A549 (cell line): ENCODE measurements around the gene CHRD. TPM values are rescaled to one million over a fixed set of nuclear protein-coding genes. Genes with fewer than 3 reads are reported as not detected.

ENCODE experiments used
- ATAC-seq, 2 experiments: fragments of 200-7000 bp in 1 of 2; fragments of >200 bp in 1 of 2; cut with Nextera tagmentation in 1 of 2; cut with Tn5 transposase in 1 of 2; 3 replicates each; pipeline versions ENCODE4 v1.8.0 to v1.9.1; 2018 to 2020; ENCODE audit warnings: mild to moderate bottlenecking in 1 of 2, moderate library complexity in 1 of 2
- CTCF ChIA-PET: fragments of 300-600 bp; sonication (Branson Sonifier 250); formaldehyde crosslinking; extraction: SDS; loops from one replicate; lab custom pipeline; 2021; ENCODE audit warnings: antibody characterized with exemption, inconsistent platforms; lab: Yijun Ruan, JAX
- POLR2A ChIA-PET: fragments of 350-600 bp; formaldehyde crosslinking; extraction: SDS; loops from one replicate; lab custom pipeline; 2021; ENCODE audit warnings: antibody characterized with exemption, inconsistent platforms; lab: Yijun Ruan, JAX
- DNase-seq, 2 experiments: peaks; one replicate each; pipeline versions ENCODE4 v3.0.0 to v3.0.0-alpha.2; 2011 to 2016; ENCODE audit warnings: low read depth in 1 of 2, low spot score in 1 of 2
- FAIRE-seq: peaks from 2 replicates; lab custom pipeline; 2011; peaks lifted over from hg19 to GRCh38; lab: Jason Lieb, UNC
- H3K27ac ChIP-seq, 2 experiments: fragments of >200 bp; sonication (Bioruptor Twin); formaldehyde crosslinking; 3 replicates each; pipeline ENCODE4 v1.5.1; 2016 to 2017
- H3K4me1 ChIP-seq: fragments of >200 bp; sonication (Bioruptor Twin); formaldehyde crosslinking; 3 replicates; pipeline ENCODE4 v1.6.1; 2016
- H3K4me2 ChIP-seq: fragments of >200 bp; sonication (Bioruptor Twin); formaldehyde crosslinking; 3 replicates; pipeline ENCODE4 v1.6.1; 2016
- H3K4me3 ChIP-seq: fragments of >200 bp; sonication (Bioruptor Twin); formaldehyde crosslinking; 3 replicates; pipeline ENCODE4 v1.5.1; 2016
- H3K9me3 ChIP-seq: fragments of >200 bp; sonication (Bioruptor Twin); formaldehyde crosslinking; 3 replicates; pipeline ENCODE4 v1.6.1; 2016
- CBX2 ChIP-seq: fragments of 200-600 bp; sonication (generic); IDR thresholded peaks from 2 replicates; pipeline ENCODE4 v1.6.1; 2016; ENCODE audit warnings: low read depth, mild to moderate bottlenecking, borderline replicate concordance
- EHMT2 ChIP-seq: fragments of 200-600 bp; sonication (generic); IDR thresholded peaks from 2 replicates; pipeline ENCODE4 v1.6.1; 2016; ENCODE audit warnings: antibody characterized with exemption, low read depth, mild to moderate bottlenecking, moderate library complexity
- FOSB ChIP-seq: fragments of 250-450 bp; sonication (Bioruptor Pico); IDR thresholded peaks from 2 replicates; pipeline ENCODE4 v1.5.0; 2020; ENCODE audit warnings: mild to moderate bottlenecking, moderate library complexity
- FOSL2 ChIP-seq, 2 experiments: fragments of 450-650 bp in 1 of 2; fragments of >200 bp in 1 of 2; sonication (Bioruptor Twin) in 1 of 2; formaldehyde crosslinking; IDR thresholded peaks; 2 replicates each; pipeline versions ENCODE4 v1.5.0 to v1.6.1; 2016 to 2020; ENCODE audit warnings: mild to moderate bottlenecking in 1 of 2, moderate library complexity in 1 of 2
- GATA3 ChIP-seq: IDR thresholded peaks from 2 replicates; pipeline ENCODE4 v1.6.1; 2012; ENCODE audit warnings: borderline replicate concordance
- HEYL ChIP-seq: fragments of 250-450 bp; sonication (Bioruptor Pico); IDR thresholded peaks from 2 replicates; pipeline ENCODE4 v1.8.0; 2021; ENCODE audit warnings: mild to moderate bottlenecking, moderate library complexity
- HOXA7 ChIP-seq: fragments of 250-450 bp; sonication (Bioruptor Pico); IDR thresholded peaks from 2 replicates; pipeline ENCODE4 v1.5.0; 2020; ENCODE audit warnings: mild to moderate bottlenecking, moderate library complexity
- KDM5A ChIP-seq: fragments of 200-600 bp; sonication (generic); IDR thresholded peaks from 2 replicates; pipeline ENCODE4 v1.6.1; 2016; ENCODE audit warnings: antibody characterized with exemption, mild to moderate bottlenecking
- MAFK ChIP-seq: fragments of 450-650 bp; IDR thresholded peaks from 2 replicates; pipeline ENCODE4 v1.6.1; 2014; ENCODE audit not compliant: partially characterized antibody
- MYC ChIP-seq: IDR thresholded peaks from 2 replicates; pipeline ENCODE4 v1.6.1; 2012; ENCODE audit warnings: mild to moderate bottlenecking, inconsistent platforms, low read length, improper control_type of control experiment, borderline replicate concordance
- NFE2L2 ChIP-seq: fragments of 150-350 bp; conservative IDR thresholded peaks from 2 replicates; pipeline ENCODE4 v1.6.1; 2014; ENCODE audit warnings: low read length
- PHF8 ChIP-seq: fragments of 200-600 bp; sonication (generic); IDR thresholded peaks from 2 replicates; pipeline ENCODE4 v1.6.1; 2016; ENCODE audit warnings: low read depth, mild to moderate bottlenecking, antibody characterized with exemption, moderate library complexity, borderline replicate concordance
- POLR2AphosphoS2 ChIP-seq: conservative IDR thresholded peaks from 2 replicates; pipeline ENCODE4 v1.6.1; 2012; ENCODE audit warnings: low read length, improper control_type of control experiment, inconsistent platforms
- RAD21 ChIP-seq, 2 experiments: fragments of >200 bp in 1 of 2; sonication (Bioruptor Twin) in 1 of 2; formaldehyde crosslinking in 1 of 2; IDR thresholded peaks in 1 of 2; conservative IDR thresholded peaks in 1 of 2; 2 replicates in 1 of 2; 3 replicates in 1 of 2; pipeline ENCODE4 v1.6.1; 2012 to 2018; ENCODE audit warnings: inconsistent platforms in 1 of 2
- RARB ChIP-seq: fragments of 250-450 bp; sonication (Bioruptor Pico); IDR thresholded peaks from 2 replicates; pipeline ENCODE4 v1.8.0; 2021; ENCODE audit warnings: mild to moderate bottlenecking, moderate library complexity
- RCOR1 ChIP-seq: fragments of 150-350 bp; IDR thresholded peaks from 2 replicates; pipeline ENCODE4 v1.6.1; 2014; ENCODE audit warnings: antibody characterized with exemption, low read length, low read depth
- RFX5 ChIP-seq: fragments of 450-650 bp; IDR thresholded peaks from 2 replicates; pipeline ENCODE4 v1.7.1; 2014; ENCODE audit warnings: antibody characterized with exemption, mild to moderate bottlenecking, moderate library complexity
- SMC3 ChIP-seq: fragments of >200 bp; sonication (Bioruptor Twin); formaldehyde crosslinking; IDR thresholded peaks from 3 replicates; pipeline ENCODE4 v1.6.1; 2018; ENCODE audit warnings: inconsistent platforms
- TFCP2L1 ChIP-seq: fragments of 250-450 bp; sonication (Bioruptor Pico); IDR thresholded peaks from 2 replicates; pipeline ENCODE4 v1.5.0; 2021; ENCODE audit warnings: mild to moderate bottlenecking
- TP53 ChIP-seq: fragments of 250-450 bp; sonication (Bioruptor Pico); IDR thresholded peaks from 2 replicates; pipeline ENCODE4 v1.5.0; 2021; ENCODE audit warnings: mild to moderate bottlenecking, moderate library complexity
- ZNF302 ChIP-seq: fragments of 250-450 bp; sonication (Bioruptor Pico); IDR thresholded peaks from 2 replicates; pipeline ENCODE4 v1.9.0; 2021; ENCODE audit warnings: inconsistent platforms, mild to moderate bottlenecking, moderate library complexity
- WGBS: methylation state at CpG from one replicate; pipeline ENCODE4 v1.1.6; 2017; ENCODE audit errors: missing lambda C conversion rate; 5-methylcytosine and 5-hydroxymethylcytosine counted together
- polyA plus RNA-seq, 4 experiments: library from polyadenylated mRNA; depleted of rRNA in 3 of 4; stranded (reverse); fragments of >200 nt; fragmentation: RNase III in 1 of 4; extraction: RNeasy Plus Mini Kit Qiagen cat#74134 plus additional on column Dnase treatment in 1 of 4; gene quantifications; 2 replicates in 3 of 4; 3 replicates in 1 of 4; pipeline ENCODE4 v1.2.3, GENCODE V29; 2011 to 2017
- TF ChIP-seq, protein P1 (sequence below): fragments of >200 bp; sonication (Bioruptor Twin); formaldehyde crosslinking; IDR thresholded peaks from 3 replicates; pipeline ENCODE4 v1.6.1; 2016
- TF ChIP-seq, protein P2 (sequence below): fragments of >200 bp; sonication (Bioruptor Twin); formaldehyde crosslinking; IDR thresholded peaks from 2 replicates; pipeline ENCODE4 v1.6.1; 2016
- TF ChIP-seq, protein P3 (sequence below): fragments of 150-350 bp; IDR thresholded peaks from 2 replicates; pipeline ENCODE4 v1.6.1; 2014; ENCODE audit warnings: low read depth, mild to moderate bottlenecking, low read length

The CHRD gene
- polyA plus RNA-seq, 2 of the 4 experiments (the other 2 are of a cell fraction) = 0.13 to 0.19 TPM

DNA sequence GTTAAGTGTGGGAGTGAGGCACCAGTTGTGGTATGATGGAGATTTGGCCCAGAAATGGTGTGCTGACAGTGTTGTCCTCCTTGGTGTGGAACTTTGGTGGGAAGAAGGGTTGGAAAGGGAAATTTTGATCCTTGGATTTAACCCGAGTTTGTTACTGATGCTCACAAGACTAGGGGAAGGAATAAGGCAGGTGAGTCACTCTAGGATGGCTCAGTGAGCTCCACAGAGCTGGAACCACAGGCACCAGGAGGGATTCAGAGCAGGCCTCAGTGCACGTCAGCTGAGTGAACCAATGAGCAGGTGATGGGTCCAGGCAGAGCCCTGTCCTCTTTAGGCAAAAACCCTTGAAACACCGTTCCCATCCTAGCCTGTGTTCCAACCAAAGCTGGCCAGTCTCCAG, 11.4 kb downstream of the CHRD start:
- FAIRE-seq = no peak
- H3K4me3 ChIP-seq = no peak overlapping the region
- no peaks in the 10 kb centered on the region for H3K4me1 ChIP-seq
- no peaks in the 10 kb centered on the region for H3K9me3 ChIP-seq
- WGBS = 49% methylated on average over 3 of the region's 3 CpGs
- ChIA-PET POLR2A (no interaction called here), CTCF (interaction anchor here (7.2 kb wide), 1 partner anchor 19 kb away, joined by 38 read pairs; no protein-coding TSS in a partner anchor)
- TF ChIP-seq HEYL (CRISPR knock-in tag) (no peak), FOSL2 (IDR thresholded peaks at IDR 0.05) (no peak), FOSL2 (CRISPR knock-in tag; IDR thresholded peaks at IDR 0.05) (no peak), ZNF302 (CRISPR knock-in tag) (no peak), TP53 (CRISPR knock-in tag) (no peak)
- TF ChIP-seq, protein P1, sequence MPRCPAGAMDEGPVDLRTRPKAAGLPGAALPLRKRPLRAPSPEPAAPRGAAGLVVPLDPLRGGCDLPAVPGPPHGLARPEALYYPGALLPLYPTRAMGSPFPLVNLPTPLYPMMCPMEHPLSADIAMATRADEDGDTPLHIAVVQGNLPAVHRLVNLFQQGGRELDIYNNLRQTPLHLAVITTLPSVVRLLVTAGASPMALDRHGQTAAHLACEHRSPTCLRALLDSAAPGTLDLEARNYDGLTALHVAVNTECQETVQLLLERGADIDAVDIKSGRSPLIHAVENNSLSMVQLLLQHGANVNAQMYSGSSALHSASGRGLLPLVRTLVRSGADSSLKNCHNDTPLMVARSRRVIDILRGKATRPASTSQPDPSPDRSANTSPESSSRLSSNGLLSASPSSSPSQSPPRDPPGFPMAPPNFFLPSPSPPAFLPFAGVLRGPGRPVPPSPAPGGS = no peak
- TF ChIP-seq, protein P2, sequence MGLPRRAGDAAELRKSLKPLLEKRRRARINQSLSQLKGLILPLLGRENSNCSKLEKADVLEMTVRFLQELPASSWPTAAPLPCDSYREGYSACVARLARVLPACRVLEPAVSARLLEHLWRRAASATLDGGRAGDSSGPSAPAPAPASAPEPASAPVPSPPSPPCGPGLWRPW = no peak
- no peak overlapping the region for H3K4me2 ChIP-seq
- no peak overlapping the region for H3K27ac ChIP-seq
- ATAC-seq = no peak
- no peak for DNase-seq

DNA sequence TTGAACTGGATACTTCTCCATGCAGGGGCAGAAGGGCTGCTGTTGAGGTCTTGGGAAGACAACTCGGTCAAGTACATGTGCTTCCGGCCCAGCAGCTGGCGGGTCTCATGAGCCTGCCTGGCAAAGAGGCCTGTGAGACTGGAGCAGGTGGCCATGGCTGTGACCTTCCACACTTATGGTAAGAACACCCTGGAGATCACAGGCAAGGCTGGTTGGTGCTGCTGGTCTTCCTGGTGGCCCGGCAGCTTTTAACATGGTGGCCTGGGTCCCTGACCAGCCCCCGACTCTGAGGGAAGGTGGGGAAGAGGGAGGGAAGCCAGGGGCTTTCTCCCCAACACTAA, 15.4 kb downstream of the CHRD start:
- CTCF ChIA-PET = interaction anchor here (1.5 to 7.2 kb wide), 2 partner anchors 23 to 119 kb away, joined by 5 to 38 read pairs; no protein-coding TSS in a partner anchor
- no peak for TF ChIP-seq PHF8
- no peak for TF ChIP-seq RCOR1
- TF ChIP-seq, protein P3, sequence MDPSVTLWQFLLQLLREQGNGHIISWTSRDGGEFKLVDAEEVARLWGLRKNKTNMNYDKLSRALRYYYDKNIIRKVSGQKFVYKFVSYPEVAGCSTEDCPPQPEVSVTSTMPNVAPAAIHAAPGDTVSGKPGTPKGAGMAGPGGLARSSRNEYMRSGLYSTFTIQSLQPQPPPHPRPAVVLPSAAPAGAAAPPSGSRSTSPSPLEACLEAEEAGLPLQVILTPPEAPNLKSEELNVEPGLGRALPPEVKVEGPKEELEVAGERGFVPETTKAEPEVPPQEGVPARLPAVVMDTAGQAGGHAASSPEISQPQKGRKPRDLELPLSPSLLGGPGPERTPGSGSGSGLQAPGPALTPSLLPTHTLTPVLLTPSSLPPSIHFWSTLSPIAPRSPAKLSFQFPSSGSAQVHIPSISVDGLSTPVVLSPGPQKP = no peak
- TF ChIP-seq ZNF302 (CRISPR knock-in tag) = no peak
- TF ChIP-seq RARB = no peak
- no peak for TF ChIP-seq POLR2AphosphoS2
- TF ChIP-seq EHMT2 = no peak
- no peak for TF ChIP-seq HOXA7 (CRISPR knock-in tag)
- TF ChIP-seq, protein P1 = no peak
- no peak for TF ChIP-seq CBX2
- no peak for TF ChIP-seq MAFK
- TF ChIP-seq FOSB (CRISPR knock-in tag) = no peak
- TF ChIP-seq RAD21 (conservative IDR thresholded peaks at IDR 0.05 in 1 of 2, IDR thresholded peaks at IDR 0.05 in 1 of 2) = no peak
- ATAC-seq = no peak
- H3K9me3 ChIP-seq = no peaks in the 10 kb centered on the region
- no peak overlapping the region for H3K27ac ChIP-seq
- H3K4me2 ChIP-seq = no peak overlapping the region
- H3K4me3 ChIP-seq = no peak overlapping the region
- no peak for DNase-seq
- POLR2A ChIA-PET = no interaction called here
- WGBS = 60% methylated on average over 5 of the region's 5 CpGs
- no peak for FAIRE-seq
- H3K4me1 ChIP-seq = 0 out of 3 replicates have a peak, but pooled peaks cover 3% of the 10 kb centered on the region

DNA sequence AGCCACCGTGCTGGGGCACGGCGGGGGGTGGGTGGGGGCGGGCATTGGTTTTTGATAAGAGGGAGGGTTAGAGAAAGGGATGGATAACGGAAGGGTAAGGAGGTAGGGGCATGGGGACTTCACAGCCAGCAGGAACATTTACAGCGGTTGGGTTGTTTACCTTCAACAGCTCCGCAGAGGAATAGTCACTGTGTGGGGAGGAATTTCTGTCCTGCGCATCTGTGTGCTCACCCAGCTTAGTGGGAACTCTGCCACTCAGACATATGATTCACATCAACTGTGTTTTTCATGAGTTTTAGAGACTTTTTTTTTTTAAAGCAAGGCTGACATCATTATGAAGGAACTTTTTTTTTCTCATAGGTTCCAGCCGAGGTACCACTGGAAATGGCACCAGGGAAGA, 19.6 kb downstream of the CHRD start:
- H3K27ac ChIP-seq = no peak overlapping the region
- TF ChIP-seq KDM5A (no peak), RFX5 (no peak), SMC3 (no peak), GATA3 (no peak), TFCP2L1 (CRISPR knock-in tag) (no peak), MYC (no peak), NFE2L2 (no peak), ZNF302 (CRISPR knock-in tag) (no peak), RCOR1 (no peak)
- TF ChIP-seq, protein P3 = no peak
- 11% methylated on average over 5 of the region's 9 CpGs for WGBS
- no peaks in the 10 kb centered on the region for H3K9me3 ChIP-seq
- H3K4me2 ChIP-seq = peak overlapping the region; percentile 48; the same call in 2 of the 3 replicates
- ChIA-PET POLR2A (no interaction called here), CTCF (interaction anchor here (0.6 to 1.0 kb wide), 2 partner anchors 26 to 45 kb away, joined by 4 to 5 read pairs; no protein-coding TSS in a partner anchor)
- no peak overlapping the region for H3K4me3 ChIP-seq
- DNase-seq = peak in 1 of 2 experiments; percentile 42
- no peak for FAIRE-seq
- H3K4me1 ChIP-seq = 0 out of 3 replicates have a peak, but pooled peaks cover 3% of the 10 kb centered on the region
- ATAC-seq = peak; percentile 71 to 76; a peak in 4 of 6 replicates
